ENCODE measurements around the gene JAG1.

Gene JAG1

DNA sequence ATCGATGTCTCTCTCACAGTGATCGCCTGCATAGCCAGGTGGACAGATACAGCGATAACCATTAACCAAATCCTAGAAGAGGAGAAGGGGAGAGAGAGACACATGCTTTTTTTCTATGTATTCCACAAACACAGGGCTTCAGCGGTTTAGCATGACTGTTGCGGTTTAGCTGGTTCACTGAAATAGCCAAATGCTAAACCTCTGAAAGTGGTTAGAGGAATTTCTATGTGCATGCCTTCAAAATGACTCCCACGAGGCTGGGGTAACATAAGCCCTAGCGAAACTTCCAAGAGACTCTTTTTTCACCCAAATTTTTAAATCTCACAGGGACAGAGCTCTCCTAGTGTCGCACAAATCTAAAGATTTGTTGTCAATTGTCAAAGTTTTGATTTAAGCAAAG is 25.1 kb downstream of the JAG1 start:
- no peak overlapping the region for H3K9ac ChIP-seq (ENCODE audit: low read length)
- no peak overlapping the region for H2BK15ac ChIP-seq (replicated peaks; ENCODE audit: low read depth)
- no peak overlapping the region for H2BK120ac ChIP-seq (ENCODE audit: low read depth, low read length)
- no peak overlapping the region for H2BK5ac ChIP-seq (ENCODE audit: low read length)
- no CpG with 5 or more reads among the region's 8 CpGs for WGBS (ENCODE audit: extremely low coverage, insufficient coverage, low lambda C conversion rate)
- H4K5ac ChIP-seq (ENCODE audit: low read length) = no peak overlapping the region
- H3K56ac ChIP-seq (ENCODE audit: low read length) = peak overlapping the region; percentile 51
- H3K27me3 ChIP-seq (ENCODE audit: insufficient read depth, low read length, poor library complexity) = no peaks in the 10 kb centered on the region
- peak; percentile 46 for DNase-seq
- H3K4me2 ChIP-seq (ENCODE audit: low read length) = no peak overlapping the region
- H3K4me3 ChIP-seq (ENCODE audit: low read length) = no peak overlapping the region
- H2AK5ac ChIP-seq (ENCODE audit: low read length) = no peak overlapping the region
- H3K4ac ChIP-seq (ENCODE audit: low read depth, low read length) = no peak overlapping the region
- H3K18ac ChIP-seq (ENCODE audit: low read length) = no peak overlapping the region
- H3K23ac ChIP-seq (ENCODE audit: low read length) = no peak overlapping the region
- H3K79me1 ChIP-seq (ENCODE audit: low read length) = peaks cover 2% of the 10 kb centered on the region
- H3K4me1 ChIP-seq (ENCODE audit: control insufficient read depth, low read depth, low read length) = peaks cover 20% of the 10 kb centered on the region
- H3K36me3 ChIP-seq (ENCODE audit: control insufficient read depth, insufficient read depth, low read length) = no peaks in the 10 kb centered on the region
- no peaks in the 10 kb centered on the region for H3K79me2 ChIP-seq (ENCODE audit: control insufficient read depth, insufficient read depth, low read length)
- H3K27ac ChIP-seq (ENCODE audit: low read depth, low read length) = no peak overlapping the region
- H4K8ac ChIP-seq (ENCODE audit: low read depth, low read length) = no peak overlapping the region

- no peak overlapping the region for H4K5ac ChIP-seq (ENCODE audit: low read length)
- no peak overlapping the region for H3K4me3 ChIP-seq (ENCODE audit: low read length)
- H2BK15ac ChIP-seq (replicated peaks; ENCODE audit: low read depth) = no peak overlapping the region
- no CpG with 5 or more reads among the region's 11 CpGs for WGBS (ENCODE audit: extremely low coverage, insufficient coverage, low lambda C conversion rate)
- no peak overlapping the region for H2BK120ac ChIP-seq (ENCODE audit: low read depth, low read length)
- no peak overlapping the region for H4K8ac ChIP-seq (ENCODE audit: low read depth, low read length)
- no peak overlapping the region for H3K18ac ChIP-seq (ENCODE audit: low read length)
- peaks cover 2% of the 10 kb centered on the region for H3K79me1 ChIP-seq (ENCODE audit: low read length)
- no peak overlapping the region for H2BK5ac ChIP-seq (ENCODE audit: low read length)
- no peak overlapping the region for H3K27ac ChIP-seq (ENCODE audit: low read depth, low read length)
- no peaks in the 10 kb centered on the region for H3K79me2 ChIP-seq (ENCODE audit: control insufficient read depth, insufficient read depth, low read length)
- no peak overlapping the region for H3K23ac ChIP-seq (ENCODE audit: low read length)
- H3K9ac ChIP-seq (ENCODE audit: low read length) = no peak overlapping the region
- no peak overlapping the region for H3K4me2 ChIP-seq (ENCODE audit: low read length)
- no peak for DNase-seq
- no peak overlapping the region for H3K4ac ChIP-seq (ENCODE audit: low read depth, low read length)
- no peaks in the 10 kb centered on the region for H3K27me3 ChIP-seq (ENCODE audit: insufficient read depth, low read length, poor library complexity)
- no peaks in the 10 kb centered on the region for H3K36me3 ChIP-seq (ENCODE audit: control insufficient read depth, insufficient read depth, low read length)
- H3K4me1 ChIP-seq (ENCODE audit: control insufficient read depth, low read depth, low read length) = peaks cover 20% of the 10 kb centered on the region
- no peak overlapping the region for H3K56ac ChIP-seq (ENCODE audit: low read length)
- H2AK5ac ChIP-seq (ENCODE audit: low read length) = no peak overlapping the region
Observed at GRCh38 chr20:10647909-10648308, 25.9 kb downstream of the JAG1 start.

DNA sequence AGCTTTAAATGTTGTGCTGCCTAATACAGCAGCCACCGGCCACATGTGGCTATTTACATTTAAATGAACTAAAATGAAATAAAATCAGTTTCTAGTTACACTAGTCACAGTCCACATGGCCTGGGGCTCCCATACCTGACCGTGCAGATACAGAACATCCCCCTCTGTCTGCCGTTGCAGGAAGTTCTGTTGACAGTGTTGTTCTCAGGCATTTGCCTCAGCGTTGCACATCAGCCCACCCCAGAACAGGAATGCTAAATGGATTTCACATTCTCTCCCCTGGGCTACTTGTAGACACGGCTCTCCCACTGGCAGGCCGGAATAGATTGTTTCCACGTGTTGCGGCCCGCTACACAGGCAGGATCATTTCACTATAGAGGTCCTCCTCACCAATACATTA is 26.3 kb downstream of the JAG1 start:
- no peak overlapping the region for H3K4ac ChIP-seq (ENCODE audit: low read depth, low read length)
- DNase-seq = peak; percentile 89
- no peak overlapping the region for H4K5ac ChIP-seq (ENCODE audit: low read length)
- no peak overlapping the region for H3K4me2 ChIP-seq (ENCODE audit: low read length)
- H3K23ac ChIP-seq (ENCODE audit: low read length) = no peak overlapping the region
- no peaks in the 10 kb centered on the region for H3K27me3 ChIP-seq (ENCODE audit: insufficient read depth, low read length, poor library complexity)
- no peak overlapping the region for H4K8ac ChIP-seq (ENCODE audit: low read depth, low read length)
- no peak overlapping the region for H2BK5ac ChIP-seq (ENCODE audit: low read length)
- H3K9ac ChIP-seq (ENCODE audit: low read length) = no peak overlapping the region
- H3K4me1 ChIP-seq (ENCODE audit: control insufficient read depth, low read depth, low read length) = peaks cover 20% of the 10 kb centered on the region
- peaks cover 2% of the 10 kb centered on the region for H3K79me1 ChIP-seq (ENCODE audit: low read length)
- H3K27ac ChIP-seq (ENCODE audit: low read depth, low read length) = no peak overlapping the region
- no peak overlapping the region for H2BK15ac ChIP-seq (replicated peaks; ENCODE audit: low read depth)
- H3K36me3 ChIP-seq (ENCODE audit: control insufficient read depth, insufficient read depth, low read length) = no peaks in the 10 kb centered on the region
- no peak overlapping the region for H3K56ac ChIP-seq (ENCODE audit: low read length)
- H2BK120ac ChIP-seq (ENCODE audit: low read depth, low read length) = no peak overlapping the region
- H3K79me2 ChIP-seq (ENCODE audit: control insufficient read depth, insufficient read depth, low read length) = no peaks in the 10 kb centered on the region
- no peak overlapping the region for H2AK5ac ChIP-seq (ENCODE audit: low read length)
- H3K4me3 ChIP-seq (ENCODE audit: low read length) = no peak overlapping the region
- no peak overlapping the region for H3K18ac ChIP-seq (ENCODE audit: low read length)
- no CpG with 5 or more reads among the region's 9 CpGs for WGBS (ENCODE audit: extremely low coverage, insufficient coverage, low lambda C conversion rate)

- no peak overlapping the region for H4K8ac ChIP-seq (ENCODE audit: low read depth, low read length)
- no peak overlapping the region for H3K56ac ChIP-seq (ENCODE audit: low read length)
- H2BK120ac ChIP-seq (ENCODE audit: low read depth, low read length) = no peak overlapping the region
- DNase-seq = no peak
- no peaks in the 10 kb centered on the region for H3K79me2 ChIP-seq (ENCODE audit: control insufficient read depth, insufficient read depth, low read length)
- no peak overlapping the region for H3K18ac ChIP-seq (ENCODE audit: low read length)
- H3K23ac ChIP-seq (ENCODE audit: low read length) = no peak overlapping the region
- WGBS (ENCODE audit: extremely low coverage, insufficient coverage, low lambda C conversion rate) = no CpG with 5 or more reads among the region's 9 CpGs
- no peak overlapping the region for H3K9ac ChIP-seq (ENCODE audit: low read length)
- H4K5ac ChIP-seq (ENCODE audit: low read length) = no peak overlapping the region
- no peak overlapping the region for H2BK15ac ChIP-seq (replicated peaks; ENCODE audit: low read depth)
- H3K4me1 ChIP-seq (ENCODE audit: control insufficient read depth, low read depth, low read length) = peaks cover 20% of the 10 kb centered on the region
- no peak overlapping the region for H2BK5ac ChIP-seq (ENCODE audit: low read length)
- H3K4me2 ChIP-seq (ENCODE audit: low read length) = no peak overlapping the region
- H3K4me3 ChIP-seq (ENCODE audit: low read length) = no peak overlapping the region
- H2AK5ac ChIP-seq (ENCODE audit: low read length) = no peak overlapping the region
- no peak overlapping the region for H3K27ac ChIP-seq (ENCODE audit: low read depth, low read length)
- H3K36me3 ChIP-seq (ENCODE audit: control insufficient read depth, insufficient read depth, low read length) = no peaks in the 10 kb centered on the region
- no peak overlapping the region for H3K4ac ChIP-seq (ENCODE audit: low read depth, low read length)
- H3K79me1 ChIP-seq (ENCODE audit: low read length) = peaks cover 2% of the 10 kb centered on the region
- no peaks in the 10 kb centered on the region for H3K27me3 ChIP-seq (ENCODE audit: insufficient read depth, low read length, poor library complexity)
Observed at GRCh38 chr20:10646886-10647420, 26.8 kb downstream of the JAG1 start.

DNA sequence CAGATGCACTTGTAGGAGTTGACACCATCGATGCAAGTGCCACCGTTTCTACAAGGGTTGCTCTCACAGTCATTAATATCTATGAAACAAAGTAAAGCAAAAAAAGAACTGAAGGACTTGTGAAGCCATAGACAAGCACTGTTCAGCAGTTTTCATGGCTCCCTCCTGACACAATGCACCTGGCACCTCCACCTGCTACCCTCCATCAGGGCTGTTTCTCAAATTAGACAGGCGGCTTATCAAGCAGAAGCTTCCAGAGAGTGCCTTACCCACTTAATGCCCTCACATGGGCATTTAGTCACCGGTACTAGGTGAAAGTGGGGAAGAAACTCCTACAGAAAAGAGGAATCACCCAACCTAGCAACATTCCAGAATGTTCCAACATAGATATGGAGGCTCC is 27.8 kb downstream of the JAG1 start:
- H3K79me2 ChIP-seq (ENCODE audit: control insufficient read depth, insufficient read depth, low read length) = no peaks in the 10 kb centered on the region
- no CpG with 5 or more reads among the region's 4 CpGs for WGBS (ENCODE audit: extremely low coverage, insufficient coverage, low lambda C conversion rate)
- H3K9ac ChIP-seq (ENCODE audit: low read length) = no peak overlapping the region
- no peak overlapping the region for H3K4me2 ChIP-seq (ENCODE audit: low read length)
- peaks cover 20% of the 10 kb centered on the region for H3K4me1 ChIP-seq (ENCODE audit: control insufficient read depth, low read depth, low read length)
- no peak overlapping the region for H4K8ac ChIP-seq (ENCODE audit: low read depth, low read length)
- H2BK5ac ChIP-seq (ENCODE audit: low read length) = no peak overlapping the region
- no peak overlapping the region for H3K4me3 ChIP-seq (ENCODE audit: low read length)
- H3K23ac ChIP-seq (ENCODE audit: low read length) = no peak overlapping the region
- H3K56ac ChIP-seq (ENCODE audit: low read length) = no peak overlapping the region
- no peak overlapping the region for H2AK5ac ChIP-seq (ENCODE audit: low read length)
- H3K4ac ChIP-seq (ENCODE audit: low read depth, low read length) = no peak overlapping the region
- no peaks in the 10 kb centered on the region for H3K27me3 ChIP-seq (ENCODE audit: insufficient read depth, low read length, poor library complexity)
- H4K5ac ChIP-seq (ENCODE audit: low read length) = no peak overlapping the region
- H3K79me1 ChIP-seq (ENCODE audit: low read length) = no peaks in the 10 kb centered on the region
- H3K27ac ChIP-seq (ENCODE audit: low read depth, low read length) = no peak overlapping the region
- H2BK15ac ChIP-seq (replicated peaks; ENCODE audit: low read depth) = no peak overlapping the region
- H2BK120ac ChIP-seq (ENCODE audit: low read depth, low read length) = no peak overlapping the region
- no peak for DNase-seq
- no peak overlapping the region for H3K18ac ChIP-seq (ENCODE audit: low read length)
- no peaks in the 10 kb centered on the region for H3K36me3 ChIP-seq (ENCODE audit: control insufficient read depth, insufficient read depth, low read length)

GRCh38 chr20:10645205-10645570 is 28.6 kb downstream of the JAG1 start:
- DNase-seq = no peak
- H3K9ac ChIP-seq (ENCODE audit: low read length) = no peak overlapping the region
- H4K8ac ChIP-seq (ENCODE audit: low read depth, low read length) = no peak overlapping the region
- H2BK15ac ChIP-seq (replicated peaks; ENCODE audit: low read depth) = no peak overlapping the region
- no peak overlapping the region for H2BK5ac ChIP-seq (ENCODE audit: low read length)
- H3K4ac ChIP-seq (ENCODE audit: low read depth, low read length) = no peak overlapping the region
- no peak overlapping the region for H2AK5ac ChIP-seq (ENCODE audit: low read length)
- peaks cover 21% of the 10 kb centered on the region for H3K4me1 ChIP-seq (ENCODE audit: control insufficient read depth, low read depth, low read length)
- no peak overlapping the region for H3K18ac ChIP-seq (ENCODE audit: low read length)
- H3K23ac ChIP-seq (ENCODE audit: low read length) = no peak overlapping the region
- no peak overlapping the region for H2BK120ac ChIP-seq (ENCODE audit: low read depth, low read length)
- H3K27ac ChIP-seq (ENCODE audit: low read depth, low read length) = no peak overlapping the region
- no peaks in the 10 kb centered on the region for H3K36me3 ChIP-seq (ENCODE audit: control insufficient read depth, insufficient read depth, low read length)
- H3K56ac ChIP-seq (ENCODE audit: low read length) = no peak overlapping the region
- H3K4me3 ChIP-seq (ENCODE audit: low read length) = no peak overlapping the region
- no peak overlapping the region for H3K4me2 ChIP-seq (ENCODE audit: low read length)
- H3K27me3 ChIP-seq (ENCODE audit: insufficient read depth, low read length, poor library complexity) = no peaks in the 10 kb centered on the region
- H4K5ac ChIP-seq (ENCODE audit: low read length) = no peak overlapping the region
- no peaks in the 10 kb centered on the region for H3K79me1 ChIP-seq (ENCODE audit: low read length)
- WGBS (ENCODE audit: extremely low coverage, insufficient coverage, low lambda C conversion rate) = no CpG with 5 or more reads among the region's 10 CpGs
- no peaks in the 10 kb centered on the region for H3K79me2 ChIP-seq (ENCODE audit: control insufficient read depth, insufficient read depth, low read length)
